Prostate gland (tissue), 2 donors: ENCODE results near the gene PGA5. TPM values are rescaled to one million over a fixed set of nuclear protein-coding genes. Genes with fewer than 3 reads are reported as not detected.
"Not testable (repeated sequence)": the region's sequence is repeated elsewhere in the genome, so short reads cannot be mapped to it uniquely, and the experiment has no call there.

Experiments
- DNase-seq: peaks from one replicate; pipeline ENCODE4 v3.0.0-alpha.2; 2019; ENCODE audit warnings: low spot score
- H3K27ac ChIP-seq, 2 donors: fragments of 200-600 bp; sonication (generic); 2 replicates each; pipeline ENCODE4 v1.5.1; 2017 to 2019
- H3K27me3 ChIP-seq: fragments of 200-600 bp; sonication (generic); replicated peaks from 2 replicates; pipeline ENCODE4 v1.5.1; 2019; ENCODE audit not compliant: insufficient read depth
- H3K36me3 ChIP-seq, 2 donors: fragments of 200-600 bp; sonication (generic); 1 replicate in 1 of 2; 2 replicates in 1 of 2; pipeline versions ENCODE4 v1.5.1 to v1.8.1; 2017 to 2019
- H3K4me1 ChIP-seq: fragments of 200-600 bp; sonication (generic); replicated peaks from 2 replicates; pipeline ENCODE4 v1.5.1; 2019
- H3K4me3 ChIP-seq, 2 donors: fragments of 200-600 bp; sonication (generic); 2 replicates each; pipeline ENCODE4 v1.5.1; 2017 to 2019
- H3K9me3 ChIP-seq: fragments of 200-600 bp; sonication (generic); 2 replicates; pipeline ENCODE4 v1.5.1; 2017
- POLR2A ChIP-seq: fragments of 450-650 bp; IDR thresholded peaks from one replicate; pipeline ENCODE4 v1.6.1; 2016; ENCODE audit warnings: antibody characterized with exemption, mild to moderate bottlenecking
- POLR2AphosphoS5 ChIP-seq: sonication (generic); formaldehyde crosslinking; IDR thresholded peaks from one replicate; pipeline ENCODE4 v1.6.1; 2017; ENCODE audit warnings: antibody characterized with exemption
- WGBS: methylation state at CpG from one replicate; pipeline ENCODE4 v1.1.5; 2018; 5-methylcytosine and 5-hydroxymethylcytosine counted together
- intact Hi-C: fragments of 100-400 bp; cut with DNase I; formaldehyde crosslinking; loops from one replicate; pipeline ENCODE4 v1.14.2; 2022
- total RNA-seq, 2 donors: library from RNA; depleted of rRNA; stranded (reverse); fragments of >200 nt; gene quantifications; one replicate each; pipeline ENCODE4 v1.1.0, GENCODE V29; 2016
- TF ChIP-seq, protein P1 (sequence below), 4 experiments: fragments of 200-600 bp in 2 of 4; fragments of 450-650 bp in 2 of 4; sonication (generic) in 2 of 4; IDR thresholded peaks; 1 replicate in 3 of 4; 2 replicates in 1 of 4; pipeline ENCODE4 v1.5.1; 2016 to 2019; ENCODE audit warnings: antibody characterized with exemption in 4 of 4, mild to moderate bottlenecking in 2 of 4, moderate library complexity in 2 of 4

The PGA5 gene
- not detected for total RNA-seq

DNA sequence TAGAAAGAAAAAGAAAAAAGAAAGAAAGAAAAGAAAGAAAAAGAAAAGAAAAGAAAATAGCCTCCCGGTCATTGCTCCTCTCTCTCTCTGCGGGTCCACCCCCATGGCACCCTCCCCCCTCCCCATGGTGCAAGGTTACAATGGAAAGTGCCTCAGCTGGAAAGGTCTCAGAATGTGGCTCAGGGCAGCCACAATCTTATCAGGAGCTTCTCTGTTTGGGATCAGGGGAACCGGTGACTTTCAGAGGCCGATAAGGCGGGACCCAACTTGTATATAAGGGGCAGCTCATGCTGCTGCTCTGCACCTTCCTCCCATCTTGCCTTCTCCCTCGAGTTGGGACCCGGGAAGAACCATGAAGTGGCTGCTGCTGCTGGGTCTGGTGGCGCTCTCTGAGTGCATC lies at the start of gene PGA5:
TSS of gene PGA5 (plus strand) at position 301 of the 400 bp plus-strand sequence. CDS start at position 353, 52 bp downstream.
- H3K9me3 ChIP-seq, H3K4me3 ChIP-seq, H3K27ac ChIP-seq, intact Hi-C loops, H3K27me3 ChIP-seq, DNase-seq, H3K4me1 ChIP-seq, H3K36me3 ChIP-seq: not testable (repeated sequence)
- WGBS: no CpG with 5 or more reads among the region's 8 CpGs

DNA sequence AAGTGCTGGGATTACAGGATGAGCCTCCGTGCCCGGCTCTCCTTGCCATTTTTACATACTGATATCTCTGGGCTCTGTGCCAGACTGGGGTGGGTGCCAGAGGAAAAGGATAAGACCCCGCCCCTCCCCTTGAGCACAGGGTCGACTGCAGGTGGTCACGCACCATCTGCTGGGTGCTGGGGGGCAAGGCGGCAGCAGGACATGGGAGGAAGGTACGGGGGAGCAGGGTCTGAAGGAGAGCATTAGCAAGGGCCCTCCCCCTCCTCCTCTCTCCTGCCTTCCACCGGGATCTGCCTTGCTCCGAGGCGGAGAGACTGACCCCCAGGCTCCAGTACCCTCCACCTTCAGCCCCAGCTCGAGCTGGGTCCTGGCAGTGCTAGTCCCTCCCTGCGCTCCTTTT lies 47.4 kb upstream of the PGA5 start:
- 30% methylated on average over 12 of the region's 12 CpGs for WGBS
- Histone ChIP-seq H3K36me3 (no peaks in the 10 kb centered on the region), H3K9me3 (no peaks in the 10 kb centered on the region), H3K4me1 (no peaks in the 10 kb centered on the region), H3K27ac (no peak overlapping the region), H3K4me3 (no peak overlapping the region), H3K27me3 (no peaks in the 10 kb centered on the region)
- TF ChIP-seq, protein P1, sequence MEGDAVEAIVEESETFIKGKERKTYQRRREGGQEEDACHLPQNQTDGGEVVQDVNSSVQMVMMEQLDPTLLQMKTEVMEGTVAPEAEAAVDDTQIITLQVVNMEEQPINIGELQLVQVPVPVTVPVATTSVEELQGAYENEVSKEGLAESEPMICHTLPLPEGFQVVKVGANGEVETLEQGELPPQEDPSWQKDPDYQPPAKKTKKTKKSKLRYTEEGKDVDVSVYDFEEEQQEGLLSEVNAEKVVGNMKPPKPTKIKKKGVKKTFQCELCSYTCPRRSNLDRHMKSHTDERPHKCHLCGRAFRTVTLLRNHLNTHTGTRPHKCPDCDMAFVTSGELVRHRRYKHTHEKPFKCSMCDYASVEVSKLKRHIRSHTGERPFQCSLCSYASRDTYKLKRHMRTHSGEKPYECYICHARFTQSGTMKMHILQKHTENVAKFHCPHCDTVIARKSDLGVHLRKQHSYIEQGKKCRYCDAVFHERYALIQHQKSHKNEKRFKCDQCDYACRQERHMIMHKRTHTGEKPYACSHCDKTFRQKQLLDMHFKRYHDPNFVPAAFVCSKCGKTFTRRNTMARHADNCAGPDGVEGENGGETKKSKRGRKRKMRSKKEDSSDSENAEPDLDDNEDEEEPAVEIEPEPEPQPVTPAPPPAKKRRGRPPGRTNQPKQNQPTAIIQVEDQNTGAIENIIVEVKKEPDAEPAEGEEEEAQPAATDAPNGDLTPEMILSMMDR (IDR thresholded peaks at IDR 0.05): no peak
- no peak for TF ChIP-seq POLR2A
- no peak for TF ChIP-seq POLR2AphosphoS5
- intact Hi-C loops: no loop called here
- DNase-seq: no peak

DNA sequence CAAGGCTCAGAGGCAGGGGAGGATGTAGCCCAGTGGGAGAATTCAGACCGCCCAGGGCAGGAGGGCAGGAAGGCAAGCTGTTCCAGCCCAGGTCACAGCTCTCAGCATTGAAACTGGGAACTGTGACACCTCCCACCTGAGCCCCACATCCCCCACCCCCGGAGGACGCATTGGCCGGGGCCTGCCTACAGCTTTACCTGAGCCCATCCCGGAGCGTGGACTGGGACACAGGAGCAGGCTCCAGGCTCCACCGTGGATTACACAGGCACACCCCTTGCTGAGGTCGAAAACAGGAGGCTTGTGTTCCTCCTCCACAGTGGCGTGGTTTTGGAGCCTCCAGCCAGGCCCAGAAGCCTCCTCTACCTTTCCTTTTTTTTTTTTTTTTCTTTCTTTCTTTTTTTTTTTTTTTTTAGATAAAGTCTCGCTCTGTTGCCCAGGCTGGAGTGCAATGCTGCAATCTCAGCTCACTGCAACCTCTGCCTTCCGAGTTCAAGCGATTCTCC lies 46.8 kb upstream of the PGA5 start:
- Histone ChIP-seq H3K4me1 (no peaks in the 10 kb centered on the region), H3K27me3 (no peaks in the 10 kb centered on the region), H3K9me3 (no peaks in the 10 kb centered on the region), H3K36me3 (no peaks in the 10 kb centered on the region), H3K4me3 (no peak overlapping the region), H3K27ac (no peak overlapping the region)
- no peak for TF ChIP-seq POLR2A
- TF ChIP-seq, protein P1 (IDR thresholded peaks at IDR 0.05): no peak
- TF ChIP-seq POLR2AphosphoS5: no peak
- 66% methylated on average over 12 of the region's 12 CpGs for WGBS
- intact Hi-C loops: no loop called here
- DNase-seq: no peak

DNA sequence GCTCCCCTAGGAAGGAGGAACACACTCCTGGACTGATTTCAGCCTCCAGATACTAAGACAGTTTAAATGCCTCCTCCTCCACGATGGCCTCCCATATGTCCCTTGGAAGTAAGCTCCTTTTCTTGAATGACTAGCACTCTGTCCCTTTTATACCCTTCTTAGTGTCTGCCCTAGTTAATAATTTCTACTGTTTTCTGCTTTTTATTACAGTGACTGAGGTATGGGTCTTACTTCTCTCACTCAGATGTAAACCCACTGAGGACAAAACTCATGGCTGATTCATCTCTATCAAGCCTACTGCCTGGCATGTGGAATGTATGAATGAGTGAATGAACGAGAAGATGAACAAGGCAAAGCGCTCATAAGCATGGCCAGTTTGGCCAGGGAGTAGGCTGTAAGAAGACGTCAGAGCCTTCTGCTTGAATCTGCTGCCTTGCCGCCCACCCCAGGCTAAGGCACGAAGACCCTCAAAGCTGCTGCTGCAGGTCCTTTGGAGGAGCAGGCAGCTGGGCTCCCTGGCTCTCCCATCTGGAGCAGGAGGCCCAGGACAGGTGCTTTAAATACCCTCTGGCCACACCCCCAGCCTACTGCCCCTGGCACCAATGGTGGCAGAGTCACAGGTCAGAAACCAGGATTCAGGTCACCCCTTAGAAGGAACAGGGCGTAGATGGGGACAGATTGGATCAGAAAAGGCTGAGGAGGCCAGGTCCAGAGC lies 45.8 kb upstream of the PGA5 start:
- TF ChIP-seq POLR2A (no peak), POLR2AphosphoS5 (no peak)
- TF ChIP-seq, protein P1 (IDR thresholded peaks at IDR 0.05): no peak
- intact Hi-C loops: no loop called here
- Histone ChIP-seq H3K27me3 (no peaks in the 10 kb centered on the region), H3K4me1 (no peaks in the 10 kb centered on the region), H3K4me3 (no peak overlapping the region), H3K27ac (no peak overlapping the region), H3K36me3 (no peaks in the 10 kb centered on the region), H3K9me3 (no peaks in the 10 kb centered on the region)
- WGBS: 76% methylated on average over 7 of the region's 7 CpGs
- DNase-seq: no peak

DNA sequence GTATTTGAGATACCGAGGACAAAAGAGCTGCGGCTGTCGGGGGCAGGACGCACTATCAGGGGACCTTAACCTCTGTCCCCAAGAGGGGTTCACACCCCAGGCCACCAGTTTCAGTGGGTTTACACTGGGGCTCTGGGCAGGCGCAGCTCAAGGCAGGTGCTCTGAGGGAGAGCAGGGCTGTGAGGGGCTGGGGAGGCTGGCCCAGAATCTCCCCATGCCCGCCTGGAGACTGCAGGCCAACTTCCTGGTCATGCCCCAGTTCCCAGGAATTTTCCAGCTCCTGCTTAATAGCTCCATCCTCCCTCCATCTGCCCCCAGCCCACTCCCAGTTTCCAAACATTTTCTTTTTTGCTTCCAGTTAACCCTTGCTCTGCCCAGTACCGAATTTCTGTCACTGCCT lies 45.3 kb upstream of the PGA5 start:
- no peaks in the 10 kb centered on the region for H3K9me3 ChIP-seq
- DNase-seq: no peak
- WGBS: 79% methylated on average over 7 of the region's 7 CpGs
- H3K36me3 ChIP-seq: no peaks in the 10 kb centered on the region
- H3K27ac ChIP-seq: no peak overlapping the region
- no peaks in the 10 kb centered on the region for H3K27me3 ChIP-seq
- H3K4me1 ChIP-seq: no peaks in the 10 kb centered on the region
- H3K4me3 ChIP-seq: no peak overlapping the region
- no peak for TF ChIP-seq POLR2A
- TF ChIP-seq, protein P1 (IDR thresholded peaks at IDR 0.05): no peak
- TF ChIP-seq POLR2AphosphoS5: no peak
- intact Hi-C loops: no loop called here
